NCI-H2107 treated with DMSO at 0.1 percent for 48 hours (cell line): ENCODE measurements around the gene OR8G5.

Experiments used
- DNase-seq: peaks from one replicate; lab custom pipeline; 2025; ENCODE audit not compliant: unreplicated experiment; lab: John Stamatoyannopoulos, UW

OR8G5 gene

DNA sequence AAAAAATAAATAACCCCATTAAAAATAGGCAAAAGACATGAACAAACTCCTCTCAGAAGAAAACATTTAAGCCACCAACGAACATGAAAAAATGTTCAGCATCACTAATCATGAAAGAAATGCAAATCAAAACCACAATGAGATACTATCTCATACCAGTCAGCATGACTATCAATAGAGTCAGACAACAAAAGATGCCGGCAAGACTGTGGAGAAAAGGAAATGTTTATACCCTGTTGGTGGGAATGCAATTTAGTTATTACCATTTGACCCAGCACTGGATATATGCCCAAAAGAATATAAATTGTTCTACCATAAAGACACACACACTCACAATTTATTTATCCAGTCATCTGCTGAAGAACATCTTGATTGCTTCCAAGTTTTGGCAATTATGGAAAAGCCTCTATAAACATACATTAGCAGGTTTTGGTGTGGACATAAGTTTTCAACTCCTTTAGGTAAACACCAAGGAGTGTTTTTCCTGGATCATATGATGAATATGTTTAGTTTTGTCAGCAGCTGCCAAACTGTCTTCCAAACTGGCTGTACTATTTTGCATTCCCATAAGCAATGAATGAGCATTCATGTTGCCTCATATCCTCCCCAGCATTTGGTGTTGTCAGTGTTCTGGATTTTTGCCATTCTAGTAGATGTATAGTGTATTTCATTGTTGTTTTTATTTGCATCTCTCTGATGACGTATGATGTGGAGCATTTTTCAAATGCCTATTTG lies 29.6 kb downstream of the OR8G5 start:
- DNase-seq: no peak

DNA sequence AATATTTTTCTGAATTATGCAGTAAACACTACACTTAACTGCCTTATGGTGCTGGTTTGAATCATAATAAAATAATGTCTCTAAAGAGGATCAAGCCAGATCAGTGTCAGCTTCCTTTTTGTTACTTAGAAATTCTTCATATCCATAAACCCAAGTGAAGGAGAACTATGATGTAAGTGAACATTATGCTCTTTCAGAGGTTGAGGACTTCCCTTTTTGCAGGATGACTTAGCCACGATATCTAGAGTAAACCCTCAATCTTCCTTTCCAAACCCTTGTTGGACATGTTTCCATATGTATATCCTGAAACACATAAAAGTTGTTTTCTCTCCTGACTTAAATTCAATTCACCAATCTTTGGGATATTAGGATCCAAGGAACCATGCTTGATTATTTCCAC lies 38.5 kb downstream of the OR8G5 start:
- DNase-seq: no peak

DNA sequence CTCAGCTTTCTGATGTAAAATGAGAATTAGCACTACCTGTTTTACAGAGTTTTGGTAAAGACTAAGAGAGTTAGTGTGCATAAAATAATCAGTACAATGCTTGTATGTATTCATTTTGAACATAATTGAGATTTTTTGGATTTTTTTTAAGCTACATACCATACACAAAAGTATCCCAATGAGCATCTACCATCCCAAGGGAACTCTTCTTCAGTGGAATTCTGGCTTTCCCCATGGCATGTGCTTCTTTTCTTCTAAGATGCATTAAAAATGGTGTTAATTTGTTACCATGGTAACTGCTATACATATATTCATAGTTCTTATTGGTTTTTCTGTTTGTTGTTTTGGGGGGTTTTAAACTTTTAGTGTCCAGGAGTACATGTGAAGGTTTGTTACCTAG lies 39.8 kb downstream of the OR8G5 start:
- DNase-seq: no peak

DNA sequence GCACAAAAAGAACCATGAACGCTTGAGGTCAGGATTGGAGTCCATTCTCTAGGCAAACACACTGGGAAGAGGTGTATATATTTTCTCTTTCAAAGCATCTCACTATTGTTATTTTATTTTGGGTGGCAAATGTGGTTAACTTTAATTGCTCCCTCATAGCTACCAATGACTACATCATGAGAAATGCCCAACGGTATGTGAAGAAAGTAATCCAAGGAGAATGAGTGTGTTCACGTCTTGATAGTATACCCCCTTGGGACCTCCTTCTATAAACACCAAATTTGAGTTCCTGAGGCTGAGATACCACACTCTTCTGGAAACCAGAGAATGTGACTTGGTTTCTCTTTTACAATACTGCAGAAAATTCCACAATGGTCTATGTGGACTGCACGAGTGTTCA lies 41.7 kb downstream of the OR8G5 start:
- no peak for DNase-seq

DNA sequence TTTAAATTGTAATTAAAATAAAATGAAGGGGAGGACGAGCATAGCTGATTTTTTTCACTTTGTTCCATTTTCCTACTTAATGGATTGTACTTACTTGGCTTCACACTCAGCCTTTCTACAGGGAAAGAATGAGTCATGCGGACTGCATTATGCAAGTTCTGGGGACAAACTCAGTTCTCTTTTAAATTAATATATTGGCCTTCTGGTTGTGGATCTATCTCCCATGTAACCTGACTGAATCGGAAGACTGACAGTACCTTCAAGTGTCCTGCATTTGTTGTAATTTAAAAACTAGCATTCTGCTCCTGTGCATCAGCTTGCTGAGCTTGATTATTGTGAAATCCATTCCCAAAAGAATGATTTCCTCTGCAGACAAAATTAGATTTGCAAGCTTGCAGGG lies 45.4 kb downstream of the OR8G5 start:
- DNase-seq: no peak

DNA sequence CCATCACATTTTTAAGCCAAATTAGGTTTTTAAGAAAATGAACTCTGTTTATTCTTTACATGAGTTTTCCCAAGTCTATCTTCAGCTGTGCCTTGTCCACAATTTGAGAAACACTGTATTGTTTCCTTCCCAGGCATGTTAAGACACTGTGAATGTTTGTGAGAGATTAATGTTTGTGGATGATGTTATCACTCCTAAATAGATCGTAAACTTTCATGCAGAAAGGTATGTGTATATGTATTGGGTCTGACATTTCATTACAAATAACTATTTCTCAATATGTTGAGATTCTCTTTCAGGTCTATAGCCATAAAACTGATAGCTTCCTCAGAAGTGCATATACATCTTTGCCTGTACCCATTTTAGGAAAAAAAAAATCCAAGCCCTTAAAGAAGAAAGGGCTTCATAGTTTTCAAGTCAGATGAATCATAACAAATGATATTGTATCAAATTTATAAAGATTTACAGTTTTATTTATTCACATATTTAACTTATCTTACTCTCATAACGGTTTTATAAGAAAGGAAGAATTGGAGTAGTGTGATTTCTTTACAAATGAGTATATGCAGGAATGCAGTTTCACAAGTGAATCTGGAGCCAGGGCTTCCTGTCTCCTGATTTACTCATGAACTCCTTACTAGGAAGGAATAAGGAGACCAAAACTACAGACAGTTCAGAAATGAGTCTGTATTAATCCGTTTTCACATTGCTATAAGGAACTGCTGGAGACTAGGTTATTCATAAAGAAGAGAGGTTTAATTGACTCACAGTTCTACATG lies 46.4 kb downstream of the OR8G5 start:
- DNase-seq: no peak

DNA sequence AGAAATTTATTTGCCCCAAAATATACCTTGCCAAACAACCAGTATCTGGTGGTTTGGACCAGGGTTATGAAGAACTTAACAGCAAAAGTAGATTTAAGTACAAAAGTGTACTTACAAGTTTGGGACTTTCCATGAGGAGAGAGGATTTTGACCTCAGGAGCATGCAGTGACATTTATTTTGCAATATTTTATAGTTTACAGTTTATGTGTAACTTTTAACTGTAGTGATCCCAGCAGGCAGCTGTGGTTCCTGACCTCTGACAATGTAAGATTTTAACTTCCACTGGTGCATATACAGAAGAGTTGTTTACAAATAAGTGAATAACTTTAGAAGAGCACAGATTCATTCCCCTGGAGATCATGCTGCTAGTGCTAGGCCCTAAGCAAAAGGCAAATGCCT lies 50.9 kb downstream of the OR8G5 start:
- no peak for DNase-seq

DNA sequence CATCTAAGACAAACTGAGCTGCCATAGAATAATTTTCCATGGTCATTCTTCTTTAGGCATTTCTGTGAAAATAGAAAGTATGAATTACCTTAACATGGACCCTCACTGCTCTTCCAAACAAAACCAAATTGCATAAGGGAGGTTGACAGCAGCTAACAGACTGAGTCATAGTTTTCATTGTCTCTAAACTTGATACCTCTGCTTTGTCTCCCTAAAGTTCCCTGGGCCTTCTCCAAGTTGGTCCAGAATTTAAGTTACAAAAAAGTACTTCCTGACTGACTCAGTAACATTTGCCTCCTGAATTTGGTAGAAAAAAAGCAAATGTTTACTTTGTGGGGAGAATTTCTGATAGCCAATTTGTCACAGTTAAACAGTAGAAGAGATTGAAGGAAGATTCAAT lies 54.5 kb downstream of the OR8G5 start:
- DNase-seq: no peak

DNA sequence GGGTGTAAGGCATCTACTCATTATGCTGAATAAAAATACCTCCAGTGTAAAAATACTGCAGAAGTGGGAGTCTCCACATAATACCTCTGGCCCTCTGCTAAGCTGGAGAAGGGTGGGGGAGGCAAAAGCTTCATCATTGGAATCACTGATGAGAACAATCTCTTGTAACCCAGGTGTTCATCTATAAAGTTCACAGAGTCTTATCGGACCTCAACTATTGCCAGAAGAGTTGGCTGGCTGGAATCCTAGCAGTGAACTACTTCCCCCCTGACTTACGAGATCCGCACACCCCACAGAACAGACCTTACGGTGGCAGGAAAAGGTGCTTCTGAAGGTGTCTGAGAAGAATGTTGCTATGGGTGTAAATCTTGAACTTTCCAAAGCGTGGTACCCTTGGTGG lies 55.1 kb downstream of the OR8G5 start:
- no peak for DNase-seq

DNA sequence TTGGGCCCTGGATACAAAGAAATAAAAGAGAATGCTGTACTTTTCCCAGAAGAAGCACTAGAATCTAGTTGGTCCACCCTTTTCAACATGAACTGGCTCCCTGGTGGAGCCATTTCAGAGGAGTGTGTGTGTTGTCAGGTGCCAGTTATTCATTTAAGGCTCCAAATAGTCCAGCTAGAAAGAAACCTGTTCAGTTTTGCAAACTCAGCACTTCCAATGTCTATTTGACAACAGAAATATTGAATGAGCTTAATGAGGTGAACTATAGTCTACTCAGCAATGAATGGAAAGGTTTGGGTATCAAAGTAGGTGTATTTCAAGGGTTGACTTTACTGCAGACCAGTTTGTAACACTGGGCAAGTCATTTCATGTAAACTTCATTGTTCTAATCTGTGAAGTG lies 55.5 kb downstream of the OR8G5 start:
- DNase-seq: no peak

DNA sequence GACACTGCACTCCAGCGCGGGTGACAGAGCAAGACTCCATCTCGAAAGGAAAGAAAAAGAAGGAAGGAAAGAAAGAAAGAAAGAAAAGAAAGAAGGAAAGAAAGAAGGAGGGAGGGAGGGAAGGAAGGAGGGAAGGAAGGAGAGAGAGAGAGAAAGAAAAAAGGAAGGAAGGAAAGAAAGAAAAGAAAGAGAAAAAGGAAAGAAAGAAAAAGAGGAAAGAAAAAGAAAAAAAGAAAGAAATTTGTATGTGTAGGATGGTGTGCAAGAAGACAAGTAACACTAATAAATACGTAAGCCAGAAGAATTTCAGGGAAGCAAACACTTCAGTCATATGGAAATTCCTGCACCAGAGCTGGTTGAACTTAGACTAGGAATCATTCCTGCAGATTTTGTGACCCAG lies 57.0 kb downstream of the OR8G5 start:
- no peak for DNase-seq

DNA sequence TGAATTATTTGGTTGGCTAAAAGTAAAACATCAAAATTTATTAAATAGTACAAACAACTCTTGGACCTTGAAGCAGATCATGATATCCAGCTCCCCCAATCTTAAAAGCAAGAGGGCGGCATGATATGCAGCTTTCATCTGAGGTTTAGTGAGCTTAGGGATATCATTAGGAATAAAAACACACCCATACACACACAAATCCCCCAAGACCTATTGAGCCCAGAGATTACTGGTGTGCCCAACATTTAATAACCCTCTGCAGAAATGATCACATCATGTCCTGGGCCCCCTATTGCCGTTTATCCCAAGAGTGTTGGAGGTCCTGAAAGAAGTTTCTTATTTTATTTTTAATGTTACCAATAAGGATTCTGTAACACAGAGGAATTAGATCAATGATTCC lies 57.7 kb downstream of the OR8G5 start, which contains the start of gene OR8D1:
OR8D1 (minus strand) TSS at position 101 of the 400 bp plus-strand sequence. CDS start 3,183 bp downstream, outside the sequence.
- DNase-seq: no peak

DNA sequence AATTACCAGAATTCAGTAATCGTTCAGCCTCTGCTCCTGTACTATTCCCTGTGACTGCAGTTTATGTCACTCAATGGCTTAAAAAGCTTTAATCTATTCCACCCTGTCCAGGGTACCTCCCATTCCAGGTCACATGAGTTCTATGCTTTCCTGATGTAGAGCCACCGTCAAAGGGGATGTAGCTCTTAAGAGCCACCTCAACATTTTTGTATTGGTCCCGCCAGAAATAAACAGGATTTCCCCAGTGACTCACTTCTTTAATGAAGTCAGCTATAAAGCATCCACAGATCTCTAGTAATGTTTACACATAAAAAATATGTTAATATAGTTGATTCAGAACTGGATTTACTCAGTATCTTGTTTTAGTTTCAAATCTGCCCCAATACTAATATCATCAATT lies 58.9 kb downstream of the OR8G5 start:
- DNase-seq: no peak
